Sigmoid colon (tissue), 4 donors: ENCODE results near the gene B4GALNT2.

Experiments
- CTCF ChIP-seq, 4 experiments: fragments of 450-650 bp in 3 of 4; fragments of 200-600 bp in 1 of 4; IDR thresholded peaks; one replicate each; pipeline ENCODE4 v1.5.1; 2016 to 2019; ENCODE audit warnings: antibody characterized with exemption in 4 of 4, mild to moderate bottlenecking in 3 of 4, moderate library complexity in 2 of 4
- POLR2A ChIP-seq, 2 donors: fragments of 450-650 bp; IDR thresholded peaks; one replicate each; pipeline ENCODE4 v1.6.1; 2016; ENCODE audit warnings: antibody characterized with exemption in 2 of 2, mild to moderate bottlenecking in 2 of 2, moderate library complexity in 2 of 2
- POLR2AphosphoS5 ChIP-seq, 4 donors: sonication (generic); formaldehyde crosslinking; IDR thresholded peaks; one replicate each; pipeline ENCODE4 v1.6.1; 2017; ENCODE audit warnings: antibody characterized with exemption in 4 of 4

GRCh38 chr17:49136335-49136734 is 3.8 kb downstream of the B4GALNT2 start:
- TF ChIP-seq POLR2AphosphoS5 (IDR thresholded peaks at IDR 0.05) (no peak), CTCF (IDR thresholded peaks at IDR 0.05) (no peak), POLR2A (IDR thresholded peaks at IDR 0.05) (no peak)
